ENCODE measurements around the gene CFAP107.

- TF ChIP-seq CTCF (IDR thresholded peaks at IDR 0.05 in 4 of 5, conservative IDR thresholded peaks at IDR 0.05 in 1 of 5) (no peak), POLR2A (IDR thresholded peaks at IDR 0.05) (no peak)
Measured at GRCh38 chr1:12773438-12773837, 27.4 kb downstream of the CFAP107 start, which contains the start of gene PRAMEF12.
